Type B pancreatic cell (in vitro differentiated cells): ENCODE measurements around the gene CUL2. TPM values are rescaled to one million over a fixed set of nuclear protein-coding genes. Genes with fewer than 3 reads are reported as not detected.

Experiments
- DNase-seq: peaks from one replicate; pipeline ENCODE4 v3.0.0; 2021; ENCODE audit warnings: mixed read lengths; ENCODE audit not compliant: unreplicated experiment; ENCODE audit errors: extremely low spot score
- H3K27ac Mint-ChIP-seq: 2 replicates; pipeline ENCODE4 v1.8.0; 2021; ENCODE audit warnings: mild to moderate bottlenecking, mixed read lengths
- H3K27me3 Mint-ChIP-seq: 2 replicates; pipeline ENCODE4 v1.8.0; 2021; ENCODE audit warnings: mixed read lengths
- H3K36me3 Mint-ChIP-seq: 2 replicates; pipeline ENCODE4 v1.8.0; 2021; ENCODE audit warnings: mixed read lengths
- H3K4me1 Mint-ChIP-seq: one replicate; pipeline ENCODE4 v1.8.0; 2021; ENCODE audit warnings: mixed read lengths; ENCODE audit not compliant: unreplicated experiment
- H3K4me3 Mint-ChIP-seq: 2 replicates; pipeline ENCODE4 v1.8.0; 2021; ENCODE audit warnings: mild to moderate bottlenecking, mixed read lengths
- H3K9me3 Mint-ChIP-seq: 2 replicates; pipeline ENCODE4 v1.8.0; 2021; ENCODE audit warnings: mixed read lengths
- CTCF ChIP-seq: fragments of 200-600 bp; sonication (generic); conservative IDR thresholded peaks from 2 replicates; pipeline ENCODE4 v1.5.0; 2021; ENCODE audit warnings: antibody characterized with exemption, mild to moderate bottlenecking
- total RNA-seq: library from RNA; stranded (reverse); gene quantifications from 2 replicates; pipeline ENCODE4 v1.2.1, GENCODE V29; 2021; ENCODE audit warnings: low replicate concordance

CUL2 gene
- total RNA-seq, 1 donor from 2014 or later = 36.4 TPM

- no peaks in the 10 kb centered on the region for H3K9me3 Mint-ChIP-seq
- H3K27ac Mint-ChIP-seq = no peak overlapping the region
- DNase-seq = no peak
- no peak overlapping the region for H3K4me3 Mint-ChIP-seq
- no peak for TF ChIP-seq CTCF
- H3K36me3 Mint-ChIP-seq = peaks cover 17% of the 10 kb centered on the region
- no peaks in the 10 kb centered on the region for H3K27me3 Mint-ChIP-seq
- H3K4me1 Mint-ChIP-seq = no peaks in the 10 kb centered on the region
Measured at GRCh38 chr10:35017608-35018007, 72.5 kb downstream of the CUL2 start.

DNA sequence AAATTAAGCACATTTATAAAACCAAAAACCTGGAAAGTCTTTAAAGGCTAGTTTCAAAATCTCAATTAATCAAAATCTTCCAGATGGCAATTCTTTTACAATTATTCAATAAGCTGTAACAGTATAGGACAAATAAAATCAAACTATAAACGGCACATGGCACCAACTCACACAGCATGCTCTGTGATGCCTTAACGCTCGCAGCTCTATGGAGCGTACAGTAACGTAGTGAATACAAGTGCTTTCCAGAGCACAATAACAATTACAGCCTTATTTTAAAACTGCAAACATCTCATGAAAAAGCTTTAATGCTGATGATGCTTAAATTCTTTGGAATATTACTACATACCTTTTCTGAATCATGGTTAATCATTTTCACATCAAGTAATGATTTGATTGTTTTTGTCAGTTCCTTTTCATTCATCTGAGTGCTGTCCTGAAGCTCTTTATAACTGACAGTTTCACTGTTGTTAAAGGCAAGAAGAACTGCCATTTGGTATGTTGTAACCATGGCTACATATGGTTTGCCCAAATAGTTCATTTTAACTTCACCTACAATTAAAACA is 74.2 kb downstream of the CUL2 start:
- DNase-seq = no peak
- Mint-ChIP-seq H3K9me3 (no peaks in the 10 kb centered on the region), H3K4me3 (no peak overlapping the region), H3K27ac (no peak overlapping the region), H3K27me3 (no peaks in the 10 kb centered on the region), H3K36me3 (peaks cover 14% of the 10 kb centered on the region), H3K4me1 (no peaks in the 10 kb centered on the region)
- TF ChIP-seq CTCF = no peak

GRCh38 chr10:35012781-35013180 is 77.4 kb downstream of the CUL2 start:
- peaks cover 21% of the 10 kb centered on the region for H3K36me3 Mint-ChIP-seq
- no peak for DNase-seq
- no peak overlapping the region for H3K27ac Mint-ChIP-seq
- H3K4me3 Mint-ChIP-seq = no peak overlapping the region
- H3K4me1 Mint-ChIP-seq = peaks cover 4% of the 10 kb centered on the region
- H3K27me3 Mint-ChIP-seq = no peaks in the 10 kb centered on the region
- no peak for TF ChIP-seq CTCF
- H3K9me3 Mint-ChIP-seq = no peaks in the 10 kb centered on the region

GRCh38 chr10:35011771-35012191 is 78.4 kb downstream of the CUL2 start:
- no peak overlapping the region for H3K4me3 Mint-ChIP-seq
- H3K27me3 Mint-ChIP-seq = no peaks in the 10 kb centered on the region
- DNase-seq = no peak
- no peak overlapping the region for H3K27ac Mint-ChIP-seq
- peaks cover 4% of the 10 kb centered on the region for H3K4me1 Mint-ChIP-seq
- H3K9me3 Mint-ChIP-seq = no peaks in the 10 kb centered on the region
- no peak for TF ChIP-seq CTCF
- peaks cover 21% of the 10 kb centered on the region for H3K36me3 Mint-ChIP-seq

DNA sequence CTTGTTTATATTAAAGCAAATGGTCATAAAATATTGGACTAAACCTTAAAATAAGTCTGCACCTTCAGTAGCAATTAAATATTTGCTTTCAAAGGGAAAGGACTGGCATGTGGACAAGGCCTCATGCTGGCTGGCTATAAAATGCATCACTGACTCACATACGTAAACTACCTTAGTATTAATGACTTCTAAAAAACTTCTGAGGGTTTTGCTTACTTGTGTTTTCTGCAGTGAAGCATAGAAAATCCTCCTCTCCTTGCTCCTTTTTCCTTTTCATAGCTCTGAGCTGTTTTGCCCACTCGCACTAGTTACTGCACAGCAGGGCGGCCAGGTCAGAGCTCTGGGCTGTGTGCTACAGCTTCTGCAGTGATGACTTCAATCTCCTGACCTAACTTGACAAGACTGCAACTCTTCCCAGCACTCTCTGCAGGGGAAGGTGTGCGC is 82.3 kb downstream of the CUL2 start:
- DNase-seq = no peak
- TF ChIP-seq CTCF = no peak
- no peaks in the 10 kb centered on the region for H3K9me3 Mint-ChIP-seq
- H3K27ac Mint-ChIP-seq = no peak overlapping the region
- peaks cover 4% of the 10 kb centered on the region for H3K4me1 Mint-ChIP-seq
- H3K4me3 Mint-ChIP-seq = no peak overlapping the region
- no peaks in the 10 kb centered on the region for H3K27me3 Mint-ChIP-seq
- H3K36me3 Mint-ChIP-seq = peaks cover 21% of the 10 kb centered on the region

DNA sequence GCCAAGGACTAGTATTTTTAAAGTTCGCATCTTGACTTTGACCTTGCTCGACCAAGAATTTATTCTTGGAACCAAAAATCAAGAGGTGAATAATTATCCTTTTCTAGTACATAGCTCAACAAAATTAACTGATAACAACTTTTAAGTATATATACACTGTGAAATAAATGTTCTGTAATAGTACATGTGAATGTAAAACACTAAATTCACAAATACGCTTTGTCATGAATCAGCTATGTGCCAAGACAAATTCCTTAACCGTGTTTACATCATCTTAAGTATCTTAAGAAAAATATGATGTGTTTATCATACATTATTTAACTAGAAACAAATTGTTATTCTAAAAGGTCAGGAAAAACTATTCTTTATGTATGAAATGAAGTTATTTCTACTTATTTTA is 83.3 kb downstream of the CUL2 start:
- no peak for DNase-seq
- H3K4me3 Mint-ChIP-seq = no peak overlapping the region

More for the DNA sequence above, 83.3 kb downstream of the CUL2 start:
- no peak overlapping the region for H3K27ac Mint-ChIP-seq
- TF ChIP-seq CTCF = no peak
- no peaks in the 10 kb centered on the region for H3K27me3 Mint-ChIP-seq
- H3K36me3 Mint-ChIP-seq = peaks cover 17% of the 10 kb centered on the region
- peaks cover 4% of the 10 kb centered on the region for H3K4me1 Mint-ChIP-seq
- H3K9me3 Mint-ChIP-seq = no peaks in the 10 kb centered on the region
